GM19025 (cell line): ENCODE measurements around the gene ITGA2.

Experiments
- ATAC-seq: cut with Tn5 transposase; IDR thresholded peaks from one replicate; pipeline ENCODE4 v1.9.1; 2021; ENCODE audit warnings: mild to moderate bottlenecking, low read depth, moderate library complexity; ENCODE audit not compliant: unreplicated experiment

The ITGA2 gene

DNA sequence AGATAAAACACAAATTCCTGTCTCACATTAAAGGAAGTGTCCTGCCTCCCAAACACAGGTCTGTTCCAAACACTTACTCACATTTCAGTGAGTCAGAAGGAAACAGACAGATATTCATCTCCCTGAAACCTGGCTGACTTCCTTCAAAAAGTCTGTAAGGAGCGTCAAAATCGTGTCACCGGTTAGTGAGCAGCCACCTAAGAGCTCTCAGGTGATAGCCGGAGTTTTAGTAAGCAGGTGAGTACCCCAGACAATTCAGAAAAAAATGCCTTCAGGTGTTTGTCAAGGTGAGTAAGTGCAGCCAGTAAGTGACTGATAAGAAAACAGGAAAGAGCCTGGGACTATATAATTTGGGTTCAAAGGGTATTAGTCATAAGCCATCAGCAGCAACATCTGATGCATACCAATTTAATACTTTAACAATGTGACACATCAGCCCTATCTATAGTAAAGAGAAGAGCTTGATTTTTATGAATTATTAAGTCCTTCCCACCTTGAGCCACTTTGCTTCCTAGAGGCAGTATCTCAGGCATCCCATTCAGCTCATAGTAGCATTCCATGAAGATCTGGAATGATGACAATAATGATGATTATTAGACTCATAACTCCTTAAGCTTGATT is 1.3 kb upstream of the ITGA2 start:
- no peak for ATAC-seq

DNA sequence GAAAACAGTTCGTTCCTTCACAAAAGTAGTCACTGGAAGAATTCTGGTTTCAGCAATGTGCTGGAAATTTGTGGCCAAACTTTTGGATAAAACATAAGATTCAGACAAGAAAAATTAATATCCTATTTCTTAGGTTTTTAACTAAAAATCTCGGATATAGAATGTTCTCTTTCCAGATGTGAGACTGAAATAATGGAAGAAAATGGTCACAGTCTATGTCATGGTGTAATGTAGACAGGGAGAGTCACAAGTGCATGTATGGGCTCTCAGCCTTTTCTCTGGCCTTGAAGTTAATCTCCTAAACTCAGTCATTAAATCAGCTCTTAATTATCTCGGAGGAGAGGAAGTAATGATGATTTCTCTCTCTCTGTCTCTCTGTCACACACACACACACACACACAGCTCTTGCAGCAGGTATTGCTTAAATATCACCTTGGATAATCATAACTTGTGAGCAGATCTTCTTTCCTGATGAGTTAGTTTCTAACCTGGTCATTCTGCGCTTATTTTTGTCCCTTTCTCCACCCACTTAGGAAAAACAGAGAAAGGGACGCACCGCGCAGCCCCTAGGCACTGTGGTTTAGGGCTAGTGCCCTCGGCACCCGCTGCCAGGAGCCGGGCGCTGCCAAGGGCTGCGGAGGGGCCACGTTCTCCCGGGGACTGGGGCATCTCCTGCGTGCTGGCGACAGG is 672 bp upstream of the ITGA2 start:
- ATAC-seq = peak; percentile 20

DNA sequence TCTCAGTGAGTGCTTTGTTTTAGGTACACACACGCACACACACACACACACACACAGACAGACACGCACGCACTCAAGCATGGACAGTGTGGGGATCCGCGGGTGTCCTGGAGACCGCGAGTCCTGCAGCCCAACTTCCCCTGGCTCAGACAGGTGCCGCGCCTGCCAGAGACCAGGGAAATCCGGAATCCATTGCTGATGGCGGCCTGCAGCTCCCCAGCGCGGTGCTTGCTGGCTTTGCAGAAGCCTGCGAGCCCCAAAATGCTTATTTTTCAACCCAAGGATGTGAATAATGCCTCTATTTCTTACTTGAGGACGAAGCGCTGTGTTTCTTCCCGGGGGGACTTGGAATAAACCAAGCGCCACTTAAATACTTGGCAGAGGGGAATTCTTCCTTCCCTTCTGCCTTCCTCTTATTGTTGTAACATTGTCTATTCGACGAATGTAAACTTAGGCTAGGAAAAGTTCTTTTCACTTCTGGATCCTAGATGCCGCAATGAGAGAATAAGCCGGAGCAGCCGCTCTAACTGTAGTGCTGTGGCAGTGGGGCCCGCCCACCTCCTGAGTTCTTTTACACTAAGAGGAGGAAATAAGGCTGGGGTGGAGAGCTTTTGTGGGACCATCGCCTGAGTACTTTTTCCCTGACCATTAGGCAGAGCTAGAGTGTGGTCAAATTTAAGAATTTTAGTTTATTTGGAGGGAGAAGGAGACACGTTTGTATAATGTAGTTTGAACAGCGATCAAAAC is 802 bp downstream of the ITGA2 start:
- no peak for ATAC-seq

DNA sequence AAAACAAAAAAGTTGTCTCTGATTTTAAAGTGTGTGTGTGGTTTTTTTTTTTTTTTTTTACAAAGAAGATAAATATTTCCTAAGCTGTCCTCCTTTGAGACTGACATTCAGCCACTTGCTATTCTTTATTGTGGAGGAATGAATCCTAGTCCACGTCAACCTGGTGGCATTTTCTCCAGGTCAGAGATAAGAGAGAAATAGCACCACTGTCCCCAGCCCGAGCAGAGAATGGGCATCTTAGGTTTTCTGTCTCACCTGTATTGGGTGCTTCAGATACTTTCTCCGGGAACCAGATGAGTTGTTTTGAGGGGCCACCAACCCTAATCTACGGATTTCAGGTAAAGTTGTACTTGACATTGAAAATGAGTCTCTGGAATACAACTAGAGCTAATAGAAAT is 1.4 kb downstream of the ITGA2 start:
- no peak for ATAC-seq

DNA sequence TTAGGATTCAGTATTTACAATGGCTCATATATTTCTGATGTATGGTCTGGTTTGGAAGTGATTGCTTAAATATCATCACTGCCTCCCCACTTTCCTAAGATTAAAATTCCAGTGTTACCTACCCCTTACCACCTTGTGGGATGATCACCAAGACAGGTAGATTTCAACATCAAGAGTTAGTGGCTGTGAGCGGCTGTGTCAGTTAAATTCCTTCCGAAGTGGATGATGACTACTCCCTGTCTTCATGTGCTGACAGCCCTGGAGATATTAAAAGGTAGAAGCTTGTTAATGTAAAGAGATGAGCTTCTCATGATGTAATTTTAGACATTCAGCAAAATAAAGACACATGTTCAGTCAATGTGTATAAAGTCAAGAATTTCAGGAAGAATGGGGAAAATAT is 4.2 kb downstream of the ITGA2 start:
- ATAC-seq = no peak

DNA sequence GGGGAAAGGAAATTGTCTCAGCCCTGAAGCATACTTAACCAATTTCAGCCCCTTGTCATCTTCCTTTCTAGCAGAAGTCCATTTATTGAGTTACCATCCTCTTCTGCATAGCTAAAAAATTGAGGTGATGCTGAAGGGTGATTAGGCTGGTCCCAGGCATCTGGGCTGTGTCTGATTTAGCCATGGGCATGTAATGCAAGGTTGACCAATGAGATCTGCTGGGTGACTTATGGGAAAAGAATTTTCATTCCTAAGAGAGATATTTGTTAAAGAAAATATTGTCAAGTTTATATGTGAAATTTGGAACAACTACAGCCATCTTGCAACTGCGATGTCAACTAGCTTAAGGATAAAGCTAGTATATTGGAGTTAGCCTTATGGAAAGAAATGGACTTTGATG is 5.1 kb downstream of the ITGA2 start:
- ATAC-seq = no peak

DNA sequence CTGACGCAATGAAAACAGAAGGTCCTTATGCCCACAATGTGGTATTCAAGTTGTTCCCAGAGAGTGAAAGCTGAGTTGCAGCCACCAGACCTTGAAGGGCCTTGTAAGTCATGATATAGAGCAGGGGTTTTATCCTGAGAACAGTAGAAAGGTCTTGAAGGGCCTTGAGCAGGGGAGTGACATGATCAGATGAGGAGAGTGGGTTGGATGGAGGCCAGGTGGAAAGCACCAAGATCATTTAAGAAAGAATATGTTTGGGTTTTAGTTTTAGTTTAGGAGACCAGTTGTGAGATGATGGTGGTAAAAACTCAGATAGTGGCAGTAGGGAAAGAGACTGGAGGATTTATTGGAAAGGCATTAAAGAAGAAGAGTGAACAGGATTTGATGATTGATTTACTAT is 5.9 kb downstream of the ITGA2 start:
- ATAC-seq = no peak

DNA sequence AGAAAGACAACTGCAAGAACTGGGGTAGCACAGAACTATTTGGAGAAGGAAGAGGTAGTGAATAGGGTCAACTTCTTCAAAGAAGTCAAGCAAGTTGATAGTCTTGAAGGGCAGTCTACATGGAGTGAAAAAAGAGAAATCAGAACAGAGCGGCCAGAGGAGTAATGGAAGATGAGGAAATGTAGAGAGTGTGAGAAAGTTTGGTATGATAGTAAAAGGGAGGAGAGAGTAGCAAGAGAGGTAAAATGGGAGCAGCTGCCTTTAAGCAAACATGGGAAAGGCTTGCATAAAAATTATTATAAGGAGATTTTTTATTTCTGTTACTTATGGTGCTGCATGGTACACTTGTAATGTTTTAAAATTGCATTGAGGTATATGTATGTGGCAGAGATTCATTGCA is 6.8 kb downstream of the ITGA2 start:
- no peak for ATAC-seq

DNA sequence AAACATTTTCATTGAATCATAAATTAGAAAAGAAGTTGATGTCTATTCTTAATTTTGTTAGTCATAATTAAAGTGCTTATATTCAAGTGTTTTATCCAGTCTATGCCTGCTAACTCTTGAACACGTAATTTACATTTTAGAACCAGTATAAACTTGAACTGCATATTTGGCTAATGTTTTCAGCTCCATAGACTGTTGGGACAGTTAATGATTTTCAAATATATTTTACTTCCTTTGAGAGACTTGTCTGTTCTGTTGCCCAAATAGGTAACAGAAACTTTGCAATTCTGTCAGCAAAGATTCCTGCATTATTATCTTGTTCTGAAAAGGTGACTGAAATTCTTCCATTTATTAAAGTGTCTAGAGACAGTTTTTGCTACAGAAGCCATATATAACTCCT is 7.8 kb downstream of the ITGA2 start:
- no peak for ATAC-seq

DNA sequence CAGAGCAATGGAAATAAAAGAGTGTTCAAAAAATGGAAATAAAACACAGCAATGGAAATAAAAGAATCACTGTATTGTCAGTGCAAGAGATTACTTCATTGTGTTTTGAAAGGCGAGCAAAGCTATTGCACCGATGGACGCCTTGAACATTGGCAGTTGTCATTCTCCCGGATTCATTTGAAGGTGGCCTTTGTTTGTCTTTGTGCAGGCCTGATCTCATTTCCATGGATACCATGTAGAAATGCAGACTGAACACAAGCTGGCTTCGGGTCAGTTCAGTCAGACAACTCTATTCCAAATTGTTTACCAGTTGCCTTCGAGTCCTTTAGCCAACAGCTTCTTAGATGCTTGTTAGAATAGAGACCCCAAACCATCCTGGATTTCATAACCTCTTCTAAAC is 8.3 kb downstream of the ITGA2 start:
- no peak for ATAC-seq

DNA sequence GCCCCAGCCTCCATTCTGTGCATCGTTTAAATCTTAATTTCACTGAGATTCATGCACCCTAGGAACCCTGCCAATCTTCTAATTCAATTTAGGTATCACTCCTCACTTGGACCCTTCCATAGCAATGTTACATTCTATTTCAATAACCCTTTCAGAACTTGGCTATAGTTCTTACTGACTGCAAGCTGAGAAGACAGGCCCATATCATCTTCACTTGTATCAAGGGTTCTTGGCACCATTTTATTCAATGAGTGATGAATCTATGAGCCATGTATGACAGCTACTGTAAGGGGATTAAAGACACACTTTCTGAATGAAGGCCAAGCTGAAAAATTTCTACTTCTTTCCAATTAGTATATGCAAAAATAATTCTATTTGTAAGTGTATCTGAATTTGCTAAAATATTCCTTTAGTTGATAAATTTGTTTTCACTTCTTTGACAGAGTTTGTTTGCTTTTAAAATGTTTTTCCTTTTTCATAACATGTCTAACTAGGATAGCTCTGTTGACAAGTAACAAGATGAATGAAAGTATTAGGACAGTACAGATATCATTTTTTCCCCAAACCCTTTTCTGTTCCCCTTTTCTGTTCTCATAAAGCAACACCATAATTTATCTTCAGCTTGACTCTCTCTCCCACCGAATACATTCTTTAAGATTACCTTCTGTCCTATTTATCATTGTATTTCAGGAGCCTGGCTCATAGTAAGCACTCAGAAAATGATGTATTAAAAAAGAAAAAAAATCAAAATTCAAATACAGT is 9.6 kb downstream of the ITGA2 start:
- ATAC-seq = no peak

DNA sequence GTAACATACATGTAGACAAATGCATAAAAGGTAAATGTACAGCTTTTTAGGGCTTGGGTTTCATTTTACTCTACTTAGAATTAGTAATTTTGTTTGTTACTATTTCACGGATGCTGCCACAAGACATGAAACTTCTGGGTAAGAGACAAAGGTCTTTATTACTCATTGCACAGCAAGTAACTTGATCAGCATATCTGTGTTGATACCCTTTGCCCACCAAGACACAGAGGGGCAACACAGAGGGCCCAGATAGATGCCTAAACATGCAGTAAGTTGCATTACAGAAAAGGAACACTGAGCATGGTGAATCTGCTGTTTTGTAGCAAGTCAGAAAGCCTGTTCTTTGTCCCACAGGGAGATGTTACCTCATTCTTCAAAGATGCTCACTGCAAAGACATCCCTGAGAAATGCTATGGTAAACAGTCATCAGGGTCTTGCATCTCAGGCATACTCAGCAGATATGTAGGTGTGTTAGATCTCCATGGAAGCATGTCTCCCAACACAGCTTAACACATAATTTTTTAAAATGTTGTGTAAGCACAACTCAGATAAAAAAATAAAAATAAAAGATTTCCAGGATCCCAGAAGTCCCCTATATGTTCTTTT is 10.3 kb downstream of the ITGA2 start:
- no peak for ATAC-seq

DNA sequence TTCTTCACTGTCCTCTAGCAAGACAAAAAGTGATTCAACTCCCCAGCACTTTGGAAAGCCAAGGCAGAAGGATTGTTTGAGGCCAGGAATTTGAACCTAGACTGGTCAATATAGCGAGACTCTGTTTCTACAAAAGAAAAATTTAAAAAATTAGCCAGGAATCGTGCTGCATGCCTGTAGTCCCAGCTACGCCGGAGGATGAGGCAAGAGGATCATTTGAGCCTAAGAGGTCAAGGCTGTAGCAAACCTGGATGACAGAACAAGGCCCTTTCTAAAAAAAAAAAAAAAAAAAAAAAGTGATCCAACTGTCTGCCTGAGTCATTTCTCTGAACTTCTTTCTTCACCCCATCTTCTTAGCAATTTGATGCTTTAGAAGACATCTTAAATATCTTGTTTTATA is 12.4 kb downstream of the ITGA2 start:
- ATAC-seq = no peak

DNA sequence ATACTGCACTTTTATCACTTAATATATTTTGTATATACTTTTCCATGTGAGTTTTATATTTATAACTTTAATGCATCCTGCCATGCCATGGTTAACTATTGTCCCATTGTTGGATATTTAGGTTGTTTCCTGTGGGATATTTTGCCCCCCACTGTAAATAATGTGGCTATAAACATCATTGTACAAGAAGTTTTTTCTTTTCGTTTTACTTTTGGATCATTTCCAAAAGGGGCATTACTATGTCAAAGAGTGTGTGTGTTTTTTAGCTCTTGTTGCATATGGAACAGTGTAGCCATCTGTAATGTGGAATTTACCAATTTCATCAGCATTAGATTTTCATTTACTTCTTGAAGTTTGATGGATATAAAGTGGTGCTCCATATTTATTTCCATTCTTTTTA is 13.3 kb downstream of the ITGA2 start:
- no peak for ATAC-seq

DNA sequence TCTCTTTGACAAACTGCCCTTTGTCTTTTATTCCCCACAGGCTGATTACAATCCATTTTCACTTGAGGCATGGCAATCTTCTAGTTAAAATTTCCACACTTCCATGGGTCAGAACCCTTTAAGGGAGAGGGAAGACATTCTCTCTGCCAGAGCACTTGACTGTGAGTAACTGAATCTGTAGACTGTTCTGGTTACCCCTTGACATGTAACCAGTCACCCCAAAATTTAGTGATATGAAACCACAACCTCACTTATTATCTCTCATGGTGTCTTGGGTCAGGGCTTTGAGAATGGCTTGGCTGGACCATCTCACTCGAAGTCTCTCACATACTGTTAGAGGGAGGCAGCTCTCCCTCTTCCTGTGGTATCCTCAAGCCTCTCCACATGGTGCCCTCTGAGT is 14.0 kb downstream of the ITGA2 start:
- no peak for ATAC-seq

DNA sequence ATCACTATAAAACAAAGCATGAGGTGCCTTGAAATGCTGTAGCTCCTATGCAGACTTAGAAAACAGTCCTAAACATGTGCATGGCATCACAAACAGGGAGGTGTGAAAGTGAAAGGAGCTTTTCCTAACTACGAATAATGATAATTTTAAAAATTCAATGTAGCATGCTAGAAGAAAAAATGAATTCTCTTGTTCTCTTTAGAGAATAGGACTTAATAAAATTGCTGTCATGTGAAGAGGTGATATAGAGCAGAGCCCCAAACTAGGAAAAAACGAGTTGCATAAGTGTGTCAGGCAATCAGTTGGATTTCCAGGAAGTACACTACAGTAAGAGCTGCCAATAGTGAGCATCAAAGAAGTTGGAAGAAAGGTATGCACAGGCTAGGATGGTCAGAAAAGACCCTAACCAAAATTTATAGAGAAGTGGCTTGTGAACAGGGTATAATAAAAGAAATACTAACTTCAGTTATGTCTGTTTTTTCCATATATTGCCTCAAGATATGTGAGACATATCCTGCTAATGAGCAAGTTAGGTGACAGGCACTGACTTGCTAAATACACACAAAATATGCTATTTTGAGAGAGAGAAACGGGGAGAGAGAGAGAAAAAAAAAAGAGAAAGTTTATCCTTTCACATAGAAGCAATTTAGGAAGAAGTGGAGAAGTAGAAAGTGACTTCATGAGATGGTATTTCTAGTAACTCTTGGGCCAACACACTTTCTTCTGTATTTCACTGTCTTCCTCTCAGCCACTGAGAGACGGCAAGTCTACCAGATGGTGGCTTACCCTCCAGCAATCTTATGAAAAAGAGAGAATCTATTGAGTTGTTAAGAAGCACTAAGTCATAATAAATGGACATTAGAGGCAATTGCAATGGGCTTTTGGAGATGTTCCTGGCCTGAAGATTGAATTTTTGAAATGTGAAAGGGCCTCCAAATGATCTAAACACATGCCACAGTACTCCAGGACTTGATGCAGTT is 18.0 kb downstream of the ITGA2 start:
- ATAC-seq = no peak

DNA sequence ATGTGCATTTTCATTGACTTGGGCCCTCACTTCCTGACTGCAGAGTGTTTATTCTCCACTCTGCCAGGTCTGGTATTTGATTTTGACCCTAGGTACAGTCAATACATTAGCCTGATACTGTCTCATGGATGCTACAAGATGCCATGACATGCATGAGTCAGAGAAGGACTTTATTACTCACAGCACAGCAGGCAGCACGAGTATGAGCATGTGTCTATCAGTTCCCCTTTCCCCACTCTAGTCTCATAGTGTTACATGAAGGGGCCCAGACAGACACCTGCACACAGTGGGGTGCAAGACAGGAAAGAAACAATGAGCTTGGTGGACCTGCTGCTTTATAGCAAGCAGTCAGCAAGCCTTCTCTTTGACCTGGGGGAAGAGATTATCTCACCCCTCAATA is 19.6 kb downstream of the ITGA2 start:
- ATAC-seq = peak; percentile 89

DNA sequence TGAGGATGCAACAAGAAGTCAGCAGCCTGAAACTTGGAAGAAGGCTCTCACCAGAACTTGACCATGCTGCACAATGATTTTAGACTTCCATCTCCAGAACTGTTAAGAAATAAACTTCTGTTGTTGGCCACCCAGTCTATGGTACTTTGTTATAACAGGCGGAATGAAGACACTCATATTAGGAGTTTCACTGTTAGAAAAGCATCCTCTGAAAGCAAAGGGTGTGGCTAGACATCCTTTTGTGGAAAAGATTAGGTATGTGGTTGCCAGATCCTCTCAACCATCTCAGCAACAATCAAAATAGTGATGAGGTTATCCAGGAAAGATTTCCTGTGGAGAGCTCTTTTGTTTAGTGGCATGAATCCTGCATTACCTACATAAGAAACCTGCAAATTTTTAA is 20.7 kb downstream of the ITGA2 start:
- no peak for ATAC-seq

DNA sequence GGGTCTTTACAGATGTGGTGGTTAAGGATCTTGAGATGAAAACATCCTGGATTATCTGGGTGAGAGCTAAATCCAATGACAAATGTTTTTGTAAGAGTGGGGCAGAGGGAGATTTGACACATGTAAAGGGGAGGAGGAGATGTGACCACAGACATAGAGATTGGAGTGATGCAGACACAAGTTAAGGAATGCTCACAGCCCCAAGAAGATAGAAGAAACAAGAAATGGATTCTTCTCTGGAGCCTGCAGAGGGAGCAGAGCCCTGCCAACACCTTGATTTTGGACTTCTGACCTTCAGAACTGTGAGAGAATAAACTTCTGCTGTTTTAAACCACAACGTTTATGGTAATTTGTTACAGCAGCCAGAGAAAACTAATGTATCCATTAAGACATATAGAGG is 21.7 kb downstream of the ITGA2 start:
- no peak for ATAC-seq

DNA sequence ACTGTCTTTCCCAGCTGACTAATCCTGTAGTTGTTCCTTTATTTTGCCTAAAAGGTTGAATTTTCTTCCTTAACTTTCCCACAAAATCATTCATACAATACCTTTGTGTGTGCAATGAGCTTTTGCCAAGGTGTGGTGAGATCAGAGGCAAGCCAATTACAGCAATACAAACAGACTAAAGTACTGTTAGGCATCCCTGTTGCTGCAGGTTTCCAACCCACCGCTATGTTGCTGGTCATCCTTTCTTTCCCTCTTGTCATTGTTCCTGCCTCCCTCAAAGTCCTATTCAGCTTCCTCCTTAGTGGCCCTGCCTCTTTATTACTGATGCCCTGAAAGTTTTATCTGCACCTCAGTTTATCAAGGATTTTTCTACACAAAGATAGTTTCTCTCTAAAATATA is 22.1 kb downstream of the ITGA2 start:
- no peak for ATAC-seq
